Astrocyte of the hippocampus (primary cell): Measurements from ENCODE around the gene MGAT2.
"Not testable (repeated sequence)": the region's sequence is repeated elsewhere in the genome, so short reads cannot be mapped to it uniquely, and the experiment has no call there.

Source experiments
- DNase-seq: peaks from one replicate; pipeline ENCODE4 v3.0.0; 2011; ENCODE audit warnings: low read depth, low spot score

Gene MGAT2

DNA sequence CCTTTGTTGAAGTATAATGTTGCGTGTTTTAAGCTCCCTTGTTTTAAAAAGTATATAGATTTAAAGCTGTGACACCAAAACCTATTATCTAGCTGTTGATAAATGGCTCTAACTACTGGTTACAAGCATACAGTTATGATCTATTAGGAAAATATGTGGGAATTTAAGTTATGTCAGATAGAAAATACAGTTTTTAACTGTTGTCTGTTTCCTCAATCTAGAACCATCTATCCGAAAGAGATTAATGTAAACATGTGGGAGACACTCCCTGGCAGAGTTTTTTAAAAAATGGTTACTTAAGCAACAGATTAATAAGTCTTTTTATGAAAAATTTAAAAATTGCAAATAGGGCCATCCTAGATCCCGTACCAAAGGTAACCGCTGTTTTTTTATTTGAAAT, 8.3 kb upstream of the MGAT2 start:
- no peak for DNase-seq

DNA sequence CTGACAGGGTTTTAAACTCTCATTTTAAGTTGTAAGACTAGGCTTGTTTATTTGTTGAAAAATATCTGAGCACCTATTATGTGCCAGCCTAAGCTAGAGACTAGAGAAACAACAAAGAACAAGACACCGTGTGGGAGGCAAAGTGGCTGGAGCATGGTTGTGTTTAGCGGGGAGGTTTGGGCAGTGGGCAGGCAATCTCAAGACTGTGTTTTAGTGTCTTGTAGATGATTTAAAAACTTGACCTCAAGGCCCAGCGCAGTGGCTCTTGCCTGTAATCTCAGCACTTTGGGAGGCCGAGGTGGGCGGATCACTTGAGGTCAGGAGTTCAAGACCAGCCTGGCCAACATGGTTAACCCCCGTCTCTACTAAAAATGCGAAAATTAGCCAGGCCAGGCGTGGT, 7.9 kb upstream of the MGAT2 start:
- no peak for DNase-seq

DNA sequence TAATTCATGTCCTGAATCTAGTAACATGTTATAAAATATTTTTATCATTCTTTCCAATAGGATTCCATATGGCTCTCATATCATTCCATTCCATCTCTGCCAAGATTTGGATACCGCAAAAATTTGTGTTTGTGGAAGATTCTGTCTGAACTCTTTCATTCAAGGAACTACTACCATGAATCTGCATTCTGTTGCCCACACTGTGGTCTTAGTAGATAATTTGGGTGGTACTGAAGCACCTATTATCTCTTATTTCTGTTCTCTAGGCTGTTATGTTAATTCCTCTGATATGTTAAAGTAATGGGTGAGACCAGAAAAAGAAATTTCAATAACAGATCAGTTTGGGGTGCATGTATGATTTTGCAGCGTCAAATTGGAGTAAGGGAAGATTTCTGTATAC, 6.4 kb upstream of the MGAT2 start:
- no peak for DNase-seq

DNA sequence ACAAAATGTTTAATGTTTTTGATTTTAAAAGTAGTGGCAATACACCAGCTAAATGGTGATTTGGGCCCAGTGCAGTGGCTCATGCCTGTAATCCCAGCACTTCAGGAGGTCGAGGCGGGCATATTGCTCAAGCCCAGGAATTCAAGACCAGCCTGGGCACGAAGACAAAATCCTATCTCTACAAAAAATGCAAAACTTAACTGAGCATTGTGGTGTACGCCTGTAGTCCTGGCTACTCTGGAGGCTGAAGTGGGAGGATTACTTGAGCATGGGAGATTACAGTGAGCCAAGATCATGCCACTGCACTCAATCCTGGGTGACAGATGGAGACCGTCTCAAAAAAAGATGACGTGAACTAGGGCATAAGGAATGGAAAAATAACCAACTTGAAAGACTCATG, 4.8 kb upstream of the MGAT2 start:
- DNase-seq, result no peak

DNA sequence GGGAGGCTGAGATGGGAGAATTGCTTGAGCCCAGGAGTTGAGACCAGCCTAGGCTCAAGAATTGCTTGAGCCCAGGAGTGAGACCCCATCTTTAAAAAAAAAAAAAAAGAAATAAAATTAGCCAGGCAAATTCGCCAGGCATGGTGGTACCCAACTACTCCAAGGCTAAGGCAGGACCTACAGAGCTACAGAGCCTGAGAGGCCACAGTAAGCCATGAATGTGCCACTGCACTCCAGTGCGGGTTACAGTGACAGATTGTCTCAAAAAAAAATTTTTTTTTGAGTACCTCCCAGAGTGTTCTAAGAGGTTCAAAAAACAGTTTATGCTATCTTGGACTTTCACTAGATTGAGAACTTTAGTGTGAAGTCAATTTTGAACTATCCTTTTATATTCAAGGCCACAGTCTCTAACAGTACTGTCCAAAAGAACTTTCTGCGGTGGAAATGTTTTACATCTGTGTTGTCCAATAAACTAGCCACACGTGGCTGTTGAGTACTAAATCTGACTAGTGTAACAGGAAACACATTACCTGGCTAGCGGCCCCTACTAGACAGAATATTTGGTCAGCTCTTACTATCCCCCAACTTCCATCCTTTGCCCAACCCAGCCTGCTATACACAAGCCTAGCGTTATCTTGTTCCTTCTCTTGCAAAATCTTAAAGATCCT, 2.6 kb upstream of the MGAT2 start:
- DNase-seq, result no peak

DNA sequence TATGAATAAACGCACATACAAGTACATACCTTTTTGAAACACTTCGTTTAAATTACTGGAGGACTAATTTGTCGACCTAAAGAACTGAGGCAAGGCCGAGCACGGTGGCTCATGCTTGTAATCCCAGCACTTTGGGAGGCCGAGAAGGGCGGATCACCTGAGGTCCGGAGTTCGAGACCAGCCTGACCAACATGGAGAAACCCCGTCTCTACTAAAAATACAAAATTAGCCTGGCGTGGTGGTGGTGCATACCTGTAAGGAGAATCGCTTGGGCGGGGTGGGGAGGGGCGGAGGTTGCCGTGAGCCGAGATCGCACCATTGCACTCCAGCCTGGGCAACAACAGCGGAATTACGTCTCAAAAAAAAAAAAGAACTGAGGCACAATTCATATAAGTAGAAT, 1.3 kb upstream of the MGAT2 start:
- DNase-seq, result not testable (repeated sequence)

DNA sequence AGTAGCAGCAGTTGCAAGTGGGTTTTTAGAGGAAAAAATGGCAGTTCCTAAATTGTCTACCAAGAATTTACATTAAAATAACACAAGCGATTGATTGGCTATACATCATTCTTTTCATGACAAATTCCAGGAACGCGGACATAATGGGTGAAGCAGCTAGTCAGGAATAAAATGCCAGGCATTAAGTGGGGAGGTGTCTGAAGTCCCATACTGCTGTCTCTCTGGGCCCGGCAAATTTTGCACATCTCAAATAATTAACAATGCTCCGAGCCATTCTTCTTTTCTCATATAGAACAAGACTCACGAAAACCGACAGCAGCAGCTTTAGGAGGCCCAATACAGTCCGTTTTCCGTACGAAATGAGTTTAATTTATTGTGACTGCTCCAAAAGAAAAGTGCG, 869 bp upstream of the MGAT2 start:
- DNase-seq, result no peak

DNA sequence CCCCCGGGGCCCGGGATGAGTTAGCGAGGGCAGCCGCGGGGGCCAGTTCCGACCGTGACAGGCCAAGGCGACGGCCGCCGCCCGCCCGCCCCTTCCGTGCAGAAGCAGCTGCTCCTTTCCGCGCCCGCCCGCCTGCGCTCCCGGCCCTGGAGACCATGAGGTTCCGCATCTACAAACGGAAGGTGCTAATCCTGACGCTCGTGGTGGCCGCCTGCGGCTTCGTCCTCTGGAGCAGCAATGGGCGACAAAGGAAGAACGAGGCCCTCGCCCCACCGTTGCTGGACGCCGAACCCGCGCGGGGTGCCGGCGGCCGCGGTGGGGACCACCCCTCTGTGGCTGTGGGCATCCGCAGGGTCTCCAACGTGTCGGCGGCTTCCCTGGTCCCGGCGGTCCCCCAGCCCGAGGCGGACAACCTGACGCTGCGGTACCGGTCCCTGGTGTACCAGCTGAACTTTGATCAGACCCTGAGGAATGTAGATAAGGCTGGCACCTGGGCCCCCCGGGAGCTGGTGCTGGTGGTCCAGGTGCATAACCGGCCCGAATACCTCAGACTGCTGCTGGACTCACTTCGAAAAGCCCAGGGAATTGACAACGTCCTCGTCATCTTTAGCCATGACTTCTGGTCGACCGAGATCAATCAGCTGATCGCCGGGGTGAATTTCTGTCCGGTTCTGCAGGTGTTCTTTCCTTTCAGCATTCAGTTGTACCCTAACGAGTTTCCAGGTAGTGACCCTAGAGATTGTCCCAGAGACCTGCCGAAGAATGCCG, 699 bp downstream of the MGAT2 start:
- DNase-seq, result peak; percentile 84

DNA sequence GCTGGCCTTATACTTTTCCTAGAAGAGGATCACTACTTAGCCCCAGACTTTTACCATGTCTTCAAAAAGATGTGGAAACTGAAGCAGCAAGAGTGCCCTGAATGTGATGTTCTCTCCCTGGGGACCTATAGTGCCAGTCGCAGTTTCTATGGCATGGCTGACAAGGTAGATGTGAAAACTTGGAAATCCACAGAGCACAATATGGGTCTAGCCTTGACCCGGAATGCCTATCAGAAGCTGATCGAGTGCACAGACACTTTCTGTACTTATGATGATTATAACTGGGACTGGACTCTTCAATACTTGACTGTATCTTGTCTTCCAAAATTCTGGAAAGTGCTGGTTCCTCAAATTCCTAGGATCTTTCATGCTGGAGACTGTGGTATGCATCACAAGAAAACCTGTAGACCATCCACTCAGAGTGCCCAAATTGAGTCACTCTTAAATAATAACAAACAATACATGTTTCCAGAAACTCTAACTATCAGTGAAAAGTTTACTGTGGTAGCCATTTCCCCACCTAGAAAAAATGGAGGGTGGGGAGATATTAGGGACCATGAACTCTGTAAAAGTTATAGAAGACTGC, 1.5 kb downstream of the MGAT2 start:
- DNase-seq, result no peak

DNA sequence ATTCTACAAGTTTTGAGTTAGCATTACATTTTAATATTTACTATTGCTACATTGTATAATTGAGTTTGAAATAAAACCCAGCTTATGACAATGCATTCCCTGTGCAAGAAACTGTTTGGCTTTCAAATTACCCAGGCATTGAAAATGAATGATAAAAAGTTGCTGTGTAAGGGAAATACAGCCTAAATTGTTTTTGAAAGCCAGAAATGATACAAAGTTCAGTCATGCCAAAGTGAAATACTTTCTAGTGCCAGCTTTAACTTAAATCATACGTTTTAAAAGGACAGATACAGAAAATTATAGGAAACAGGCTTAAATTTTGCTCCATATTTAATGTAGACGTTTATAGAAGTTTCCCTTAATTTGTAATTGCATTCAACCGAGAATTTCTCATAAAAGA, 2.8 kb downstream of the MGAT2 start:
- no peak for DNase-seq

DNA sequence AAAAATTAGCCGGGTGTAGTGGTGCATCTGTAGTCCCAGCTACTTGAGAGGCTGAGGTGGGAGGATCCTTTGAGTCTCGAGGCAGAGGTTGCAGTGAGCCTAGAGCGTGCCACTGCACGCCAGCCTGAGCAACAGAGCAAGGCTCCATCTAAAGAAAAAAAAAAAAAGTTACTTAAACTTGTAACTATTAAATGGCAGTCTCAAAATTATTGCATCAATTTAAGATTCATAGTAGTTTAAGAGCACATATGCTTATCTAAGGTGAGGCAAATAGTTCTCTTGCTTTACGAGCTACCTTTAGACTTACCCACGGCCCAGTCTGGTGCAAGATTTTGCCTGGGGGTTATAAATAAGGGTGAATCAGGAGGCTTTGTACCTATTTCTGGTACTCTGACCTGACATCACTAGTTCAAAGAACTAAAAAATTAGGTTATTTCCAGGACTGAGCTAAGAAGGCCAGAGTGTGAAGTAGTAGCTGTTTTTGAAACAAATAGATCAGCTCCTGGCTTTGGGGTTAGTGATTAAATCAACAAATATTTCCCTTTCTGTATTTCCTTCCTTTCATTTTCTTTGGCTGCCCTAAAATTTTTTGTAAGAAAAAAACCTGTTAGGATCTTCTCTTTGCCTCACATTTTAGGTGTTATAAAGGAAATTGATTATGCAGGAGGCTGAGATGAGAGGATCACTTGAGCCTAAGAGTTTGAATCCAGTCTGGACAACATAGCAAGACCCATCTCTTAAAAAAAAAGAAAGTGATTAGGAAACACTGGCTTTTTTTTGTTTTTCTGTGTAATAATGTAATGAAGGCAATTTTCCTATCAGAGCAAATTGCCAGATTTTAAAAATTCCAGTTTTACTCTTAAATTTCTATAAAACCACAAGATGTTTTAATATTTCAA, 3.6 kb downstream of the MGAT2 start:
- no peak for DNase-seq

DNA sequence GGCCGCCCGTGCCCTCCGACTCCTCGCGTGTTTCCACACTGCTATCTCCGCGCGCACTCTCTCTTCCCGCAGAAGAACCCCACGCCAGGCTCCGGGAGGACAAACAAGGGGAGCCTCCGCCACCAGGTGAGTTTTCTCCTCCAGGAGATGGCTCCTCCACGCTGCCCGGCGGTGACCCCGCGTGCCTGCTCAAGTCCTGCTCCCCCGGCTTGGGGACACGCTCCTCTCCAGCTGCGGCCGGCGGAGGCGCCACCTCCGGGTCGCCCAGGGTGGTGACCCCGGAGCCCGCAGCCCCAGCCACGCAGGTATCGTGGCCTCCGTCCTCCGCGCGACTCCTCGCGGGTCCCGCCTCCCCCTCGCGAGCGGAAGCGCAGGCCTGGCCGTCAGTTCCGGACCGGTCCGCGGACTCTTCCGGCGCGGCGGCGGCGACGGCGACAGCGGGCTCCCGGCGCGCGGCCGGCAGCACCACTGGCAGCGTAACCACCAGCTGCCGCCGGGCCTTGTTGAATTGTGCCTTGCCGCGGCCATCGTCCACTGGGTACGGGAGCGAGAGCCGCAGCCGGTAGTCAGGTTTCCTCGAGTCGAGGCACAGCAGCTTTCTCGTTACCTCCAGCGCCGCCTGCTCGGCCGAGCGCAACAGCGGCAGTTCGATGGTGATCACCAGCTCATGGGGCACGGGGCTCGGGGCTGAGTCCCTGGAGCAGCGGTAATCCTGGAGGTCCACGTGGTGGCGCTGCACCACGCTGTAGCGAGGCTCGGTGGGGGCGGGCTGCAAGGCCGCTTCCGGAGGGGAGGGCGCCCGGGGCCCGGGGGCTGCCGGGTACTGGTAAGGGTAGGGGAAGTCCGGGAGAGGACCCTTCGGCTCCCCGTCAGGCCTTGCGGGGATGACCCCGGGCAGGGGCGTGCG, 13.3 kb downstream of the MGAT2 start:
- peak; percentile 99 for DNase-seq

DNA sequence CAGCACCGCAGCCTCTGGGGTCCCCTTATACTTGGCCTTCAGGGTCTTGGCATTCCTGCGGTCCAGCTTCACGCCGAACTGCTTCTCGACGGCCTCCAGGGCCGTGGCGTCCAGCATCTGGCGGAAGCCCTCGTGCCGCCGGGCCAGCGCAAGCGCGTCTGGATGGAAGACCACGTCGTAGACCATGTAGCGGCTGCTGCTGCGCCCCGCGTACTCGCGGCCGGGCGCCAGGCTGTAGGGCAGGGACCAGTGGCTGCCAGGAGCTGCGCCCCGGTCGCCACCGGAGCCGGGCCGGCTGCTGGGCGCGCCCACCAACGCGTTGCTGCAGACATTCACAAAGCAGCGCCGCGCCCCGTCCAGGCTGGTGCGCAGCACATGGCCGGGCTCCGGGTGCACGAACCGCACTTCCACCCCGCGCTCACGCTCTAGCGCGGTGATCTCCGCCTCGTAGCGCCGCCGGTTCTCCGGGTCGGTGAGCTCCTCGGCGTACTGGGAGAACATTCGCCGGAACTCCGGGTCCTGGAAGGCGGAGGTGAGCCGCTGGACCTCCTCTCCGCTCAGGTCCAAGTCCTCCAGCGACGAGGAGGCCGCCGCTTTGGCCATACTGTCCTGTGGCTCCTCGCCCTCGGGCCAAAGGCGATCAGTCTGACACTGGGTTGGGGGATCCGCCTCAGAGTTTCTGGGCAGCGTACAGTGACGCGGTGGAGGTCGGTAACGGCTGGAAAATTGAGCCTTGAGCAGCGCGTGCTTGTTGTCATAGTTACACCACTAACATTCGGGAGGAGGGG, 14.1 kb downstream of the MGAT2 start, which contains the start of gene DNAAF2:
Gene DNAAF2, minus strand, starts transcription at position 698 of the 788 bp plus-strand sequence. Its CDS starts 95 bp downstream, at position 603.
- peak; percentile 88 for DNase-seq

DNA sequence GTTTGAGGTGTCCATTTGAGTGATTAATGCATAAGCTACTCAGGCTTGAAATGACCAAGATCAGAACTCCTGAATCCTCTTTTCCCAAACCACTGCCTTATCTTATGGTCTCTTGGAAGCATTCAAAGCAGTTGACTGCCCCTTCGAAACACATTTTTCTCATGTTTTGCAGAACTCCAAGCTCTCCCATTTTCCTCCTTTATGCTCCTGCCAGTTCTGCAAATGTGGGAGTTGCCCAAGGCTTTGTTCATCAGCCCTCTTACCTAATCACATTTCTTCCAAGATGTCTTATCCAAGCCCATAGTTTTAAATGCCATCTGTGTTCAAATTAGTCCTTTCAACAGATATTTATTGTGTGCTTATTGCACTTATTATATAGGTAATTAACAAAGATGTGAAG, 16.3 kb downstream of the MGAT2 start:
- no peak for DNase-seq

DNA sequence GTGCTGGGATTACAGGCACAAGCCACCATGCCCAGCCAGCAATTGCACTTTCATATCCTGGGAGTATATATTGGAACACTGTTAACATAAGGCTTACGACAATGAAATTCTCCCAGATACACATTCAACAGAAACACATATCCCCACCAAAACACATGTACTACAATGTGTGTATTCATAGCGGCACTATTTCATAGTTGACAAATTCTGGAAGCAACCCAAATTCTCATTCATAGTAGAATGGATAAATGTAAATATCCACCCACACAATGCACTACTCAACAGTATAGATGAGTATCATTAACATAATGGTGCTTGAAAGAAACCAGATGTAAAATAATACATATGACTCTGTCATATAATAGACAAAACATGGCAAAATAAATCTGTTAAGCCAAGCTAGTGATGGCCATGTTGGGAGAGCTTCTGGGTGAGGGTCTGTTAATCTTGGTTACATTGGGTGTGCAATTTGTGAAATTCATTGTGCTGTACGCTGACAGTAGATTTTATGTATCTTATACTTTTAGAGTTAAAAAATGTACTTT, 17.0 kb downstream of the MGAT2 start:
- DNase-seq, result no peak

DNA sequence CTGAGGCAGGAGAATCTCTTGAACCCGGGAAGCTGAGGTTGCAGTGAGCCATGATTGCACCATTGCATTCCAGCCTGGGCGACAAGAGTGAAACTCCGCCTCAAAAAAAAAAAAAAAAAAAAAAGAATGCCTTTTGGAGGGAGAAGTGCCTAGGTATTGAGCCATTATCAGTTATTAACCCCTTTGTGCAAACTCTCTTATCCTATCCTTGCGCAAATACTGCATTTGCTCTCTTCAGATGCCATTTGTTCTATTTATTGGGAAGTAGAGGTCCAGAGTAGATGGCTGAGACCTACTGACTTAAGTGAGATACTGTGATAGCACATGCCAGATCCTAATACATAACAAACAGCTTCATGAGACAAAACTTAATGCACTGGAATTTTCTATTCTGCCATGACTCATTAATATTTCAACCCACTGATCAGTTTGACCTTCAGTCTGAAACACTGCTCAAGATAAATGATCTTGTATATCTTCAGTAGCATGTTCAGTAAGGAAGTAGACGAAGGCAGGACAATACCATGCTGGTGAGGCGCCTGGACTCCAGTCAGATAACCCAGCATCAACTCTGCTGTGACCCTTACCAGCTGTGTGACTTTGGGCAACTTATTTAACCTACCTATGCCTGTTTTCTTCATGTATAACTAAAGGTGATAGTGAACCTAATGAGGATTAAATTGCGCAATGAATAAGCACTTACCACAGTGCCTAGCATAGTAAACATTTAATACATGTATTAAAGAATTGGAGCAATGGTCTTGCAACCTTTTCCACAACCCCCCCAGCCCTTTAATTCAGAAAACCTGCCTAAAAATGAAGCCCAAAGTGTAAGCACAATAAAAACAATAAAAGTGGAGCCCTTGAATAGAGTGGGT, 20.2 kb downstream of the MGAT2 start:
- no peak for DNase-seq

DNA sequence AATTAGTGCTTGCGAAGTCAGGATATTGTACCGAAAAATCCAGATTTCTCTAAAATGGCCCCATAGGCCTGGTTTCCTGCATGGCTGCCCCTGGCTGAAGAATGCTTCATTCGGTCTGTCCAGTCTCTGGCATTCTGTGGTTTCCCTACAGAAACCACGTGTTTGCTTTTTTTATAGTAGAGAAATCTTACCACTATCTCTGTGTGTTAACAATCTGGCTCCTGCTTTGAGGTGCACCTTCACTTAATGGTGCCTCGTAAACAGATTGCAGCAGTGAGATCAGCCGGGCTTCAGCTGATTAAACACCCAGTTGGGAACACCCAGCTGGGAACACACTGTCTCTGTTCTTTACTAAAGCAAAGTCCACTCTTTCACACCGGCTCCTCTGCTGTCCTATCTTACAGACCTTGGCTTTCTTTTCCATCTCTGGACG, 21.1 kb downstream of the MGAT2 start:
- DNase-seq, result peak; percentile 53

DNA sequence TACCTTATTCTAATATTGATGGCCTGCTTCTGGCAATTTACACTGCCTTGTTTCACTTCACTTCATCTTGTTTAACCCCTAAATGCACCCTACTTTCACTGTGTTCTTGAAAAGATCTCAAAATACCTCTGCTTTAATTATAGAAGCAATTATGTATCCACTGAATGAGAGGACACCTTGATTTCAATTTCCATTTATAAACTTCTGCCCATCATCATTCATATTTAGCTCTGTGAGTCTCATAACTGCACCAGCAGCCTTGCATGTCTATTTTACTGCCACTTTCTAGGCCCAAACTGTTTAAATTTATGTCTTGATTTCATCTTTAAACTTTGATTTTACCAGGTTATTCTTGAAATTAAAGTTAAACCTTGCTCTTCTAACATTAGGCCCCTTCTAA, 21.6 kb downstream of the MGAT2 start:
- DNase-seq, result no peak

DNA sequence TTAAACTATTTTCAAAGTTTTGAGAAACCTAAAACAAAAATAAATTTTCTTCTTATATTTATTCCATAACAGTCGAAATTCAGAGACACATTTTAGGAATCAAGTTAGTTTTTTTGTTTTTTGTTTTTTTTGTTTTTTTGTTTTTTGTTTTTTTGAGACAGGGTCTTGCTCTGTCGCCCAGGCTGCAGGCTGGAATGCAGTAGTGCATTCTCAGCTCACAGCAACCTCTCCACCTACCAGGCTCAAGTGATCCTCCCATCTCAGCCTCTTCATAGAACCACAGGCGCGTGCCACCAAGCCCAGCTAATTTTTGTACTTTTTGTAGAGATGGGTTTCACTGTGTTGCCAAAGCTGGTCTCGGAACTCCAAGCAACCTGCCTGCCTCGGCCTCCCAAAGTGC, 32.9 kb downstream of the MGAT2 start:
- no peak for DNase-seq
